ENCODE measurements around the gene GALNT14.

GALNT14 gene

DNA sequence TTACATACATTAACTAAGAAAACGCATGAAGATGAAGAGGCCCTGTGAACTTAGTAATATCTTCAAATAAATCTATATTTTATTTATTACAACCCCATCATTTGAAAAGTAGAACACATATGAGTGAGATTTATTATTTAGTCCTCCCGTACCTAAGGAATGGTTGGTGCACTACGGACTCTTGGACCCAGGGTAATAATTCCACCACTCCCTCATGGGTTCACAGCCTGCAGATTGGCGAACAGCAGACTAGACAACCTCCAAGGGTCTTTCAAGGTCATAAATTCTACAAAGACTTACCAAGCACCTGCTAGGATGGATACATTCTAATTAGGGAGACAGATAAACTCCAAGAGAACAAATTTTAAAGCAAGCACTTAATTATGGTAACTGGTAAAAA lies 51.6 kb downstream of the GALNT14 start:
- no peak for DNase-seq

DNA sequence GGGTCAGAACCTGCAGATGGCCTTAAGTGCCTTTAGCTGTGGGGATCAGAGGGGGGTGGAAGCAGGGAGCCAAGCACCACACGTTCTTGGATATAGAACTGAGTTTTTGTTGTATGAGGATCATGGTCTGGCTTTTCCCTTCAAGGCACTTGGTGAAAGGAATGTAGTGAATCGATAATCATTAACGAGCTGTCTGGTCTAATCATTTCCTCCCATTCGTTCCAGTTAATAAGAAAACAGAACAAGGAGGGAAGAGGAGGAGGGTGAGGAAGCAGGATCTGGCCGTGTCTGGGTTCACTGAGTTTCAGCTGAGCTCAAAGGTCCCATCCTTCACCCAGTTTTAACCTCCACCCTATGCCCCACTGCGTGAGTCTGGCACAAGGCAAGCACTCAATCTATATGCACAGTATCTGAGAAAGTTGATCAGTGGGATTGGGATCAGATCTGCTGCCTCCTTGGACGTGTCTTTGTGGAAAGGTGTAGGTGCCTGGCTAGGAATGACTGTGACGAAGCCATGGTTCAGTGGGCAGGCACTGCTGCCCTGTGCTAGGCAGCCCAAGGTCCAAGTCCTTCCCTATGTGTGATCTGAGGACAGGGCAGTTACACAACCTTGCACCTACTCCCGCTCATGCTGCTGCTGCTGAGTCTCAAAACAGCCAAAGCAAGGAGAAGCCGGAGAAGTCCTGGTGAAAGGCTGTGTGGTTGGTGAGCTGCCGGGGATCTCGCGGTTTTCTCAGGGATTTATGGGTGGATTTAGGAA lies 54.8 kb downstream of the GALNT14 start:
- no peak for DNase-seq

- DNase-seq, result no peak
These were observed 56.2 kb downstream of the GALNT14 start for GRCh38 chr2:31082002-31082401.

DNA sequence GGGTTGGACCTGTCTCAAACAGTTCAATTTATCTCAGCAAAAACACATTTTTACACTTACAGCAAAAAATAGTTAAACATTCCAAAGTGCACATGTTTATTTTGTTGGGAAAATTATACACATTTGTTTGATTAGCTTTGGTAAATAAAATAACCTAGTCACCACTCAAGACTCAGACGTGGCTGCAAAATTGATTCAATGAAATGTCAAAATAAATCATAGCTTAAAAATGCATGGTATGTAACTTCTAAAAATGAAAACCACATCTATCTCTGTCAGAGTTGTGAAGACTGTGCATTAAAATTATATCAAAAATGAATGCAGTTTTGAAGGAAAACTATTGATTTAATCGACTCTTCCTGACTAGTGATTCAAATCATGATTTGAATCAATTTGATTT lies 56.7 kb downstream of the GALNT14 start:
- no peak for DNase-seq

GRCh38 chr2:31080361-31080760 lies 57.9 kb downstream of the GALNT14 start:
- DNase-seq, result no peak

DNA sequence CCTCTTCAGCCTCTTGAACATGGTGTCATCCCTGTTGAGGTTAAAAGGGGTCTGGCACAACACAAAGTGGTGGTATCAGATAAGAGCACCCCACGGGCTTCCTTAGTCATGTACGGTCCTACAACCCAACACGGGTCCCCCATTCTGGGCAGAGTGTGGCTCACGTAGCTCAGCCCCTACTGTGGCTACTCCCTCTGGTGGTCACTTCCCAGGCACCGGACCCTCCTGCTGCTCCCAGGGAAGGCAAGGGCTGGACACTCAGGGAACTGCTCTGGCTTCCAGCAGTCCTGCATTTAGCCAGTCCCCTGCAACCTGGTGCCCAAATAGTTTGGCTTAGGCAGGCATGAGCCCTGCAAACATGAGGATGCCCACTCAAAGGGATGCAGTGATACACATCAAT lies 58.6 kb downstream of the GALNT14 start:
- DNase-seq, result no peak

DNA sequence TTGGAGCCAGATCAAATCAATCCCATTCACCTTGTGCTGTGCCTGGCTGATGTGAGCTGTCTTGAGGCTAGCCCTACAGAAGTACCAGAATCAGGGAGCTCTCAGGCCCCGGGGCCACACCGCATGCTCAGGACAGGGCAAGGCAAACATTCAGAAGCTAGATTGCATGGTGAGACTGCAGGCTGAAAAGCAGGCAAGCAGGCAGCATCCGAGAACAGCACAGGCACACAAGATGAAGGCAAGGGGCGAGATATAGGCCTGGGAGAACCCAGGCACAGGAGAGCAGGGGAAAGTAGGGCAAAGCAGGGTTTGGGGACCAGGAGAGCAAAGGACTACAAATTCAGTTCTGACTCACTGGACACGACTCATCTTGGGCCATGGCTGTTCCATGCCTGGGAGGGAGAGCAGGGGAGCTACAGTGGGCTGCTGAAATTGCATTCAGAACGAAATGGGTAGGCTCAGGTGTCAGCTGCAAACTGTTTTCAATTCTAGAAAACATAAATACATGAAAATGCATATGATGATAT lies 59.6 kb downstream of the GALNT14 start:
- DNase-seq, result no peak

DNA sequence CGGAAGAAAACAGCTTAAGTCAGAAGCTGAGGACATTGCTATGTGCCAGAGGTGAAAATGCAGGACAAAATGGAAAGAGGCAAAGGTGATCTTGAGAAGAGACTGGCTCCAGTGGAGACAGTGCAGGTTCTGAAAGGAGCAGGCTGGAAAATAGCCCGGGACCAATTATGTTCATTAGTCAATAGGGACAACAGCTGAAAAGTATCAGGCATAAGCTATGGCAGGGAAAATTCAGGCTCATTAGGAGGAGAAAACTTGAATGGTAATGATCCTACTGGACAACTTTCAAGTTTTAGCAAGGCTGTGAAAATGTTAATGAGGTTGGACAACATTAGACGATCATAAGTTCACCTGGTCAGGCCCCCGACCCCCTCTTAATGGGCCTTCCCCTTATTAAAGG lies 60.2 kb downstream of the GALNT14 start:
- no peak for DNase-seq

- no peak for DNase-seq
These were observed 62.2 kb downstream of the GALNT14 start for GRCh38 chr2:31075941-31076590.

- DNase-seq, result no peak
These were observed 62.8 kb downstream of the GALNT14 start for GRCh38 chr2:31075431-31075830.

GRCh38 chr2:31071741-31072140 lies 66.5 kb downstream of the GALNT14 start:
- no peak for DNase-seq

DNA sequence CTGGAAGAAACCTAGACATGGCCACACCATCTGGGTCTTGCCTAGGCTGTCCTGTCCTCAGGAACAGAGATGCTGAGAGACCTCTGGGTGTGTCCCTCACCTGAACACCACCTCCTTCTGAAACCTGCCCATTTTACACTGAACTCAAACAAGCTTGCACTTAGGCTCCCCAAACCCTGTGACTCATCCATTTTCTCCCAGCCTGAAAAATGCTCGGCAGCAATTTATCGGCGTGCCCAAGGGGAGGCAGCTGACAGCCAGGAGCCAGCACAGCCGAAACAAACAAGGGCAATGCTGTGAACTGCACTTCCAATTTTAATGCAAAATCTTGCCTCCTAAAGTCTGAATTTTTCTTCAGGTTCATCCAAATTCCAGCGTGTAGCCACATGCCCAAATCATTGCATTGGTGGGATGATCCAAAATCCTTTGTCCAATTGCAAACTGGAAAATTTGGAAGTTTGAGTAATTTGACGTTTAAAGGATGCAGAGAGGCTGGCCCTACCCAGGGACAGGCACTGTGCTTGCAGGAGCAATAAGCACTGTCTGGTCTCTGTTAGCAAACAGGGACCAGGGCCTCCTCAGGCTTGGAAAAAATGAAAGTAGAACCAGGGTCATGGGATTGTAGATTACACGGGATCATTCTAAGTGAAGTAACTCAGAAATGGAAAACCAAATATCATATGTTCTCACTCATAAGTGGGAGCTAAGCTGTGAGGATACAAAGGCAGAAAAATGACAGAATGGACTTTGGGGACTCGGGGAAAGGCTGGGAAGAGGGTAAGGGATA lies 67.7 kb downstream of the GALNT14 start:
- no peak for DNase-seq

GRCh38 chr2:31069643-31070325 lies 68.5 kb downstream of the GALNT14 start:
- DNase-seq, result no peak

DNA sequence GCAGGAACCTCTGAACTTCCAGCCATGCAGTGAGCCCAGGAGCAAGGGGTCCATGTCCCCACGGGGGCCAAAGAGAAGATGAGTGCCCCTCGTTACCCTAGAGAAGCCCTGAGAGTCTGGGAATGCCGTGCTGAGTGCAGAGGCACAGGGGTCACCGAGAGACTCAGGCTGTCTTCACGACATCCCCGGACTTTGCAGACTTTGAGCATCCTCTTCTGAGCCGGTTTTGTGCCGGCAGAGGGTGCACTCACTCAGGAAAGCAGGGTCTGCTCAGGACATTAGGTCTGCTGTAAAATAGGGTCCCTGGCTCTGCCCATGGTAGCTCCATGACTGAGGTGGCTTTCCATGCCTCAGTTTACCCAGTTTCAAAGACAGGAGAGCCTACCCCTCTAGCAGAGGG lies 71.0 kb downstream of the GALNT14 start:
- DNase-seq, result no peak

DNA sequence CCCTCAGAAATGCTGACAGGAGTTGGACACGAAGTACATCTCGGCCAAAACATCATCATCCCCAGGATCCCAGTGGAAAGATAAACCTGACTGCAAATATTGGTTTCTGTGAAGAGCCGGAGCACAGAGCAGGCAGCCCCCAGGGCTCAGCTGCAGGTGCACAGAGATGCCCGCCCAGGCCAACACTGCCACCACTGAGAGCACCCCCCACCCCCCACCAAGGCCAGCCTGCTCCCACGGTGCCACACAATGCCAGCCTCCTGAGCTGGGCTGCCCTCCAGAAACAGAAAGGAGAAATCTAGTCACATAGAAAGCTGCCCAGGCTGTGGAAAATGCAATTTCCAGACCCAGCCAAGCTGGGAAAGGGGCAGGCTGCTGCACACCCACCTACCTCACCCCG lies 71.7 kb downstream of the GALNT14 start:
- no peak for DNase-seq

DNA sequence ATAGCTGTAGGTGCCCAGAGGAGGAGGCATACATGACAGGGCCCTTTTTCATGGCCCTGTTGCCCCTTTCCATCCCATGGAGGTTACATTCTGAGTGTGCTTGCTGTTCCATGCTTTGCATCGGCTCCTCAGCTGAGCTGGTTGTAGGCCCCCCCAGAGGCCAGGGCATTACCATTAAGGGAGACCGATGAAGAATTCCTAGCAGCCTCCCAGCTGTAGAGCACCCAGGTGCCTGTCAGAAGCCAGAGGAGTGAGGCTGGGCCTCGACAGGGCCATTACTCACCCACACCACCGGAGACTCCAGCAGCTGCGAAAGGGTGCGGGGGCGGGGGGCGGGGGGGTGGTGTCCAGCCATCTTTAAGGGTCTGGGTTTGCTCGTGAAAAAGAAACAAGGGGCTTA lies 72.2 kb downstream of the GALNT14 start:
- no peak for DNase-seq

GRCh38 chr2:31065356-31065755 lies 72.9 kb downstream of the GALNT14 start:
- no peak for DNase-seq

DNA sequence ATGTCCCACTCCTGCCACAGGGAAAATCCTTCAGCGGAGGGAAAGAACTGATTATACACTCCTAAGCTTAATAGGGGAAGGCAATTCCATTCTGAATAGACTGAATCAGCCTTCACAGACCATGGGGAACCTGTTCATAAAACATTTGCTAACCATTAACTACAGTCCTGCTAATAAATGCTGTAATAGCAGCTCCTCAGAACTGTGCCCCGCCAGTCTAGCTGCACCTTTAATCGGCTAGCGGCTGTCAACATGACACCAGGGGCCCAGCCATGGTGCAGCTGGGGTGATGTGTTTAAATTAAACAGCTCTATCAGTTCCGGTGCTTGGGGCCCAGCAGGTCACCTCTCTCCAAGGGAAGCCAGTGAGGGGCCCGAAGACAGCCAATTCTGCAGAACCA lies 77.8 kb downstream of the GALNT14 start:
- DNase-seq, result no peak

DNA sequence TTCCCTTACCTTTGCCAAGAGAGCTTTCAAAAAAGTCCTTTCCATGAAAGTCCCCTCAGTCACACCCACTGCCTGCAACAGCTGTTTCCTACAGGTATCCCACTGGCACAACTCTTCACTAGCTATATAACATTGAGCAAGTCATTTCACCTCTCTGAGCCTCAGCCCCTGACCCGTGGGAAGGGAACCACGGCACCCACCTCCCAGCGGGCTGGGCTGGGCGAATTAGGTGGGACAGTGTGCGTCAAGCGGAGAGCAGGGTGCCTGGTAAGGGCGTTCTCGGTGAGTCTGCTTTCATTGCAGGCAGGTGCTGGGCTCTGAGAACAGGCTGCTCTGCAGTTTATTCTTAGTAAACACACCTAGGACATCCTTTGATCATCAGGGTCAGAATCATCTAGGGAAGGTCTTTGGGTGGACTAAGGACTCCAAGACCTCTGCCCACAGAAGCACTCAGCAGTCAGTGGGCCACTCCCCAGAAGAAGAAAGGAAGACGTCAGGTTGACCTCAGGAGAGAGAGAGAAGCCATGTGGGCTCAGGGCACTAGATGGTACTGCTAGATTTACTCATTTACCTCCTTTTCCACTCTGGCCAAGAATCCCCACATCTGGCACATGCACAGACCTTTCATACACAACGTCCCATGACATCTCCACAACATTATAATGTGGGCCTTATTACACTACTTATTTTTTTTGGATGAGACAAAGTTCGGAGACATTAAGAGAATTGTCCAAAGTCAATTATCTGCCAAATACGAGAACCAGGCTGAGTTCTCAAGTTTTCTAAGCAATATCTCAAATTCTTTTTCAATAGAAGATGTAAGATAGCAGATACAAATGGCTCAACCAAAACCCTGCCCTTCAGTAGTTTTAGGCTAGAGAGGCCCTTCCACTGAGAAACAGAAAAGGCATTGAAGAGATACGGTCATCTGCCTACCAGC lies 79.9 kb downstream of the GALNT14 start:
- no peak for DNase-seq

DNA sequence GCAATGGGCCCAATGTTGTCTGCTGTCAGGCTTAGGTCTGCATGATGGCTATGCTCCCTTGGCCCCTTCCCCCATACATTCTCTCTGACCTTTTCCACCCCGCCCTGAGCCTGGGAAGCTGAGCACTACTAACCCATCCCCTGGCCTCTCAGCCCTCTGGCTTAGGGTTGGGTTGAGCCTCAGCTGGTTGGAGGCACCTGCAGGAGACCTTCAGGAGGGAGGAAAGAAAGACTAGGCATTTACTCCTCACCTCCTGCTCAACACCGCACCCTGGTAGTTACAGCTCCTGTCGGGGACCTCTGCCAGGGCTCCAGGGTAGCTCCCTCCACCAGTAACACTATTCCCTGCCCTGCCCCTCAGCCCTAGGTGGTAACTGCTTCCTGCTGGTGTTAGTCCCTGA lies 80.5 kb downstream of the GALNT14 start:
- no peak for DNase-seq

GRCh38 chr2:31055938-31056337 lies 82.3 kb downstream of the GALNT14 start:
- DNase-seq, result no peak

GRCh38 chr2:31054842-31055388 lies 83.3 kb downstream of the GALNT14 start:
- no peak for DNase-seq
